Neuronal stem cell (in vitro differentiated cells): ENCODE measurements around the gene PIGL.

ENCODE experiments used
- DNase-seq: peaks from one replicate; pipeline ENCODE4 v3.0.0-alpha.2; 2013; ENCODE audit warnings: low spot score
- H2AFZ ChIP-seq: one replicate; pipeline ENCODE4 v1.6.1; 2013; ENCODE audit warnings: mild to moderate bottlenecking, low read length, inconsistent platforms
- H2AK5ac ChIP-seq: 2 replicates; pipeline ENCODE4 v1.6.1; 2013; ENCODE audit warnings: low read depth, mild to moderate bottlenecking, inconsistent platforms, low read length, moderate library complexity, mixed read lengths
- H2BK120ac ChIP-seq: 2 replicates; pipeline ENCODE4 v1.6.1; 2013; ENCODE audit warnings: low read depth, mild to moderate bottlenecking, inconsistent platforms, low read length, moderate library complexity, mixed read lengths
- H2BK12ac ChIP-seq: one replicate; pipeline ENCODE4 v1.6.1; 2013; ENCODE audit warnings: low read length, inconsistent platforms
- H2BK15ac ChIP-seq: 2 replicates; pipeline ENCODE4 v1.6.1; 2013; ENCODE audit warnings: mild to moderate bottlenecking, low read length, inconsistent platforms, mixed read lengths
- H2BK5ac ChIP-seq: one replicate; pipeline ENCODE4 v1.6.1; 2013; ENCODE audit warnings: inconsistent platforms, mild to moderate bottlenecking, low read length, moderate library complexity
- H3K14ac ChIP-seq: one replicate; pipeline ENCODE4 v1.6.1; 2013; ENCODE audit warnings: low read length, inconsistent platforms
- H3K18ac ChIP-seq: 2 replicates; pipeline ENCODE4 v1.6.1; 2013; ENCODE audit warnings: low read length, inconsistent platforms
- H3K23ac ChIP-seq: 2 replicates; pipeline ENCODE4 v1.6.1; 2013; ENCODE audit warnings: low read depth, mild to moderate bottlenecking, mixed read lengths, low read length, inconsistent platforms; ENCODE audit not compliant: poor library complexity
- H3K27ac ChIP-seq: replicated peaks from 3 replicates; pipeline ENCODE4 v1.5.1; 2013; ENCODE audit warnings: low read length, inconsistent platforms
- H3K27me3 ChIP-seq, 3 experiments: 2 replicates each; pipeline ENCODE4 v1.6.1; 2013; ENCODE audit warnings: low read length in 3 of 3, mild to moderate bottlenecking in 2 of 3, inconsistent platforms in 1 of 3, low read depth in 1 of 3, mixed read lengths in 1 of 3, moderate library complexity in 1 of 3; ENCODE audit not compliant: control insufficient read depth in 3 of 3, insufficient read depth in 3 of 3
- H3K36me3 ChIP-seq, 2 donors: replicated peaks in 1 of 2; 2 replicates each; pipeline ENCODE4 v1.6.1; 2013; ENCODE audit warnings: low read length in 2 of 2; ENCODE audit not compliant: control insufficient read depth in 2 of 2, insufficient read depth in 2 of 2
- H3K4ac ChIP-seq: 2 replicates; pipeline ENCODE4 v1.6.1; 2013; ENCODE audit warnings: inconsistent platforms, mild to moderate bottlenecking, low read length, moderate library complexity
- H3K4me1 ChIP-seq, 2 donors: 1 replicate in 1 of 2; 2 replicates in 1 of 2; pipeline ENCODE4 v1.6.1; 2013; ENCODE audit warnings: low read length in 2 of 2, low read depth in 1 of 2; ENCODE audit not compliant: control insufficient read depth in 2 of 2, insufficient read depth in 1 of 2
- H3K4me2 ChIP-seq: one replicate; pipeline ENCODE4 v1.6.1; 2013; ENCODE audit warnings: mild to moderate bottlenecking, low read length, inconsistent platforms; ENCODE audit not compliant: insufficient read depth, poor library complexity, severe bottlenecking
- H3K4me3 ChIP-seq, 2 donors: 2 replicates each; pipeline ENCODE4 v1.5.1; 2013; ENCODE audit warnings: low read length in 2 of 2, mild to moderate bottlenecking in 2 of 2, inconsistent platforms in 1 of 2, moderate library complexity in 1 of 2
- H3K79me1 ChIP-seq: one replicate; pipeline ENCODE4 v1.6.1; 2013; ENCODE audit warnings: low read depth, mild to moderate bottlenecking, inconsistent platforms, low read length, moderate library complexity
- H3K9ac ChIP-seq: one replicate; pipeline ENCODE4 v1.6.1; 2013; ENCODE audit warnings: mild to moderate bottlenecking, low read depth, low read length, inconsistent platforms; ENCODE audit not compliant: poor library complexity
- H3K9me3 ChIP-seq, 2 donors: replicated peaks in 1 of 2; 2 replicates each; pipeline versions ENCODE3 to v1.6.1; 2013; ENCODE audit warnings: low read length in 2 of 2, mild to moderate bottlenecking in 2 of 2, inconsistent platforms in 1 of 2, low read depth in 1 of 2, mixed read lengths in 1 of 2, moderate library complexity in 1 of 2; ENCODE audit not compliant: control insufficient read depth in 2 of 2, insufficient read depth in 1 of 2
- H4K8ac ChIP-seq: one replicate; pipeline ENCODE4 v1.6.1; 2013; ENCODE audit warnings: low read depth, mild to moderate bottlenecking, inconsistent platforms, low read length, moderate library complexity
- H4K91ac ChIP-seq: one replicate; pipeline ENCODE4 v1.6.1; 2013; ENCODE audit warnings: low read length, low read depth, mild to moderate bottlenecking, inconsistent platforms; ENCODE audit not compliant: poor library complexity
- WGBS, 2 donors: extraction: QIAGEN DNeasy Blood & Tissue Kit; methylation state at CpG; one replicate each; pipeline ENCODE4 v1.1.7; 2013; ENCODE audit warnings: missing lambda C conversion rate in 2 of 2, mixed read lengths in 1 of 2; ENCODE audit not compliant: insufficient read length in 2 of 2, insufficient replicate concordance in 1 of 2; ENCODE audit errors: extremely low coverage in 2 of 2; 5-methylcytosine and 5-hydroxymethylcytosine counted together

The PIGL gene

DNA sequence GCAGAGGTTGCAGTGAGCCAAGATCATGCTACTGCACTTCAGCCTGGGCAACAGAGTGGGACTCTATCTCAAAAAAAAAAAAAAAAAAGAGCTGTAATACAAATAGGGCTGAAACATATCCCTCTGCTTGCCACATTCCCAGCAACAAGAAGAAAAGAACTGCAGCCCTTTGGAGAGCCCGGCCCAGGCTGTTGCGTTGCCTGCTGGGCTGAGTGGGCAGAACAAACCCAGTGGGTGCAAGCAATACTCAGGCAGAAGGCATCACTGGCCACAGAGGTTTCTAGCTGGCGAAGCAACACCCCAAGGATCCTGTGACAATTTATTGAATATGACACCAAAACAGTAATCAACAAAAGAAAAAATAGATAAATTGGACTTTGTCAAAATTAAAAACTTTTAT is 44.0 kb downstream of the PIGL start:
- Histone ChIP-seq H3K9ac (no peak overlapping the region), H2BK120ac (no peak overlapping the region), H3K9me3 (peaks cover 0 to 6% of the 10 kb centered on the region in 2 donors), H3K23ac (no peak overlapping the region), H3K36me3 (peaks cover 3 to 4% of the 10 kb centered on the region in 2 donors), H2BK5ac (no peak overlapping the region), H3K27me3 (no peaks in the 10 kb centered on the region), H4K91ac (no peak overlapping the region), H3K4me3 (no peak overlapping the region), H2BK12ac (no peak overlapping the region), H3K4me1 (peaks cover 0 to 1% of the 10 kb centered on the region in 2 donors), H2AK5ac (no peak overlapping the region), H2BK15ac (no peak overlapping the region), H3K18ac (no peak overlapping the region), H3K79me1 (peaks cover 1% of the 10 kb centered on the region), H4K8ac (no peak overlapping the region), H2AFZ (no peak overlapping the region), H3K27ac (no peak overlapping the region), H3K4me2 (no peak overlapping the region), H3K4ac (no peak overlapping the region), H3K14ac (no peak overlapping the region)
- WGBS, 2 donors: no CpG with 5 or more reads among the region's 3 CpGs
- no peak for DNase-seq

DNA sequence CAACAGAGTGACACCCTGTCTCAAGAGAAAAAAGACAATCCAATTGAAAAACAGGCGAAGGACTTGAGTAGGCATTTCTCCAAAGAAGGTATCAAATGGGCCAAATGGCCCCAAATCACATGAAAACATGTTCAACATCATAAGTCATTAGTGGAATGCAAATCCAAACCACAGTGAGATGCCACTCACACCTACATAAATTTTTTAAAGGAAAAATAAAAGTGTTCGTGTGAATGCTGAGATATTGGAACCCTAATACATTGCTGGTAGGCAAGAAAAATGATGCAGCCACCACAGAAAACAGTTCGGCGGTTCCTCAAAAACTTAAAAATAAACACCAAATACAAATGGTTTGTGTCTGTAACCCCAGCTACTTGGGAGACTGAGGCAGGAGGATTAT is 45.2 kb downstream of the PIGL start:
- peaks cover 1% of the 10 kb centered on the region for H3K79me1 ChIP-seq
- no peak overlapping the region for H4K91ac ChIP-seq
- no peak overlapping the region for H2AK5ac ChIP-seq
- no peak overlapping the region for H4K8ac ChIP-seq
- no peak overlapping the region for H2BK12ac ChIP-seq
- no peak overlapping the region for H2BK15ac ChIP-seq
- no peak overlapping the region for H3K4ac ChIP-seq
- H3K4me1 ChIP-seq: no peaks in the 10 kb centered on the region
- H3K18ac ChIP-seq: no peak overlapping the region
- H2AFZ ChIP-seq: no peak overlapping the region
- no peak overlapping the region for H2BK120ac ChIP-seq
- peaks cover 0 to 6% of the 10 kb centered on the region in 2 donors for H3K9me3 ChIP-seq
- no peak overlapping the region for H3K4me2 ChIP-seq
- no peaks in the 10 kb centered on the region for H3K27me3 ChIP-seq
- no peak for DNase-seq
- H3K4me3 ChIP-seq: no peak overlapping the region
- H3K36me3 ChIP-seq: peaks cover 3 to 4% of the 10 kb centered on the region in 2 donors
- no peak overlapping the region for H3K9ac ChIP-seq
- H3K27ac ChIP-seq: no peak overlapping the region
- no CpG with 5 or more reads among the region's 4 CpGs for WGBS, 2 donors
- no peak overlapping the region for H3K14ac ChIP-seq
- H3K23ac ChIP-seq: no peak overlapping the region
- H2BK5ac ChIP-seq: no peak overlapping the region

DNA sequence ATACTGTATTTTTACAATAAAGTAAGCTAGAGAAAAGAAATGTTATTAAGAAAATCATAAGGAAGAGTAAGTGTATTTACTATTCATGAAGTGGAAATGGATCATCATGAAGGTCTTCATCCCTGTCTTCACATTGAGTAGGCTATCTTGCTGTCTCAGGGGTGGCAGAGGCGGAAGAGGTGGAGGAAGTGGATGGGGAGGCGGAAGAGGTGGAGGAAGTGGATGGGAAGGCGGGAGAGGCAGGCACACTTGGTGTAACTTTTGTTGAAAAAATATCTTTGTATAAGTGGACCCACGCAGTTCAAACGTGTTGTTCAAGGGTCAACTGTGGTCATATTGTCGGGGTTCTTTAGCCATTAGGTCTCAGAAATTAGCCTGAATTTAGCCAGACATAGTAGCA is 50.2 kb downstream of the PIGL start:
- no peak overlapping the region for H4K91ac ChIP-seq
- no peak overlapping the region for H3K27ac ChIP-seq

DNA sequence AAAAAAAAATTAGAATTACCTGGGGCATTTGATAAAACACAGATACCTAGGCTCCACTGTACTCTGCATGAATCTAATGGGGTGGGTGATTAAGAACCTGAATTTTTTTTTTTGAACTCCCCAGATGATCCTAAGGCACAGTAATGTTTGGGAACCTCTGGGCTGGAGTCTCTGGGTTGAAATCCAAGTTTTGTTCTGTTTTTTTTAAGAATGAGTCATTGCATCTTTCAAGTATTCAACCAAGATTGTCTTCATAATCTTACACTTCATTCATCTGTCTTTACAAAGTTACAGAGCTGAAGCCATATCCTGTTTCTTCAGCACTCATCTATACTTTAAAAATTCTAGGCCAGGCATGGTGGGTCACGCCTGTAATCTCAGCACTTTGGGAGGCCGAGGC is 52.6 kb downstream of the PIGL start:
- Histone ChIP-seq H3K4ac (no peak overlapping the region), H2BK120ac (no peak overlapping the region), H2BK15ac (no peak overlapping the region), H3K9ac (no peak overlapping the region), H2BK12ac (no peak overlapping the region), H3K9me3 (peaks cover 0 to 3% of the 10 kb centered on the region in 2 donors), H3K27me3 (no peaks in the 10 kb centered on the region), H3K79me1 (peaks cover 1% of the 10 kb centered on the region), H4K8ac (no peak overlapping the region), H3K18ac (no peak overlapping the region), H4K91ac (no peak overlapping the region), H3K27ac (no peak overlapping the region), H3K36me3 (peaks cover 0 to 2% of the 10 kb centered on the region in 2 donors), H2AK5ac (no peak overlapping the region), H3K4me3 (no peak overlapping the region), H3K4me1 (no peaks in the 10 kb centered on the region), H3K4me2 (no peak overlapping the region), H3K23ac (no peak overlapping the region), H2BK5ac (no peak overlapping the region), H3K14ac (no peak overlapping the region), H2AFZ (no peak overlapping the region)
- no peak for DNase-seq
- no CpG with 5 or more reads among the region's 2 CpGs for WGBS, 2 donors

More for the DNA sequence above, 50.2 kb downstream of the PIGL start:
- Histone ChIP-seq H2AFZ (no peak overlapping the region), H3K27me3 (no peaks in the 10 kb centered on the region), H3K4me3 (no peak overlapping the region), H2BK15ac (no peak overlapping the region), H3K79me1 (no peaks in the 10 kb centered on the region), H3K36me3 (peaks cover 0 to 2% of the 10 kb centered on the region in 2 donors), H3K4me1 (no peaks in the 10 kb centered on the region), H2BK120ac (no peak overlapping the region), H3K14ac (no peak overlapping the region), H3K4me2 (no peak overlapping the region), H3K23ac (no peak overlapping the region), H3K9ac (no peak overlapping the region), H3K18ac (no peak overlapping the region), H3K4ac (no peak overlapping the region), H4K8ac (no peak overlapping the region), H2BK12ac (no peak overlapping the region), H2AK5ac (no peak overlapping the region), H2BK5ac (no peak overlapping the region), H3K9me3 (no peaks in the 10 kb centered on the region)
- no CpG with 5 or more reads among the region's 6 CpGs for WGBS, 2 donors
- DNase-seq: no peak
